ENCODE results near the gene SNAPC4.

SNAPC4 gene

DNA sequence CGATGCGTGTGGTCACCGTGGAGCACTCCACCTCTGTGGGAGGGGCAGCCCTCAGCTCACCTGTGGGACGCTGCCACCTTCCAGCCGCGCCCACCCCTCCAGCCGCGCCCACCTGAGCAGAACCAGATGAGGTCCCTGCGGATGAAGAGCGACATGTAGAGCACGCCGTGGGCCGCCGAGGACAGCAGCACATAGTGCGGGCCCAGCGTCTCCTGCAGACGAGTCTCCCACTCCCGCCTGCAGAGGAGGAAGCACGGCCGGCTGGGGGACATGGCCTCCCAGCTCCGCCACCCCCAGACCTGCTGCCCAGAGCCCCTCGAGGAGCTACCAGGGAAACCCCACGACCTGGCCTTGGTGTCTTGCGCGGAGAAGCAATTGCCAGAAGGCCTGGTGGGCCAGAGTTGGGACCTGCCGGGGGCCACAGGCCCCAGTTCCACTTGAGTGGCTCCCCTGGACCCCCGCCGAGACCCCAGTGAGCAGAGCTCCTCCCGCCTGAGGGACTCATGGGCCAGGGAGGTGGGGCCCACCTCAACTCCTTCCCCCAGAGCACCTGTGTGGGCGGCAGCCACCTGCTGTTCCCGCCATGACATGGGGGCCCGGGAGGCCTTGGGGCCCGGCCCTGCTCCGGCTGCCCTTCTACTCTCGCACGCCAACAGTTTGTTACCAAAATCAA, 33.2 kb upstream of the SNAPC4 start:
- no peak for DNase-seq (ENCODE audit: low read depth)
- TF ChIP-seq, protein P1, sequence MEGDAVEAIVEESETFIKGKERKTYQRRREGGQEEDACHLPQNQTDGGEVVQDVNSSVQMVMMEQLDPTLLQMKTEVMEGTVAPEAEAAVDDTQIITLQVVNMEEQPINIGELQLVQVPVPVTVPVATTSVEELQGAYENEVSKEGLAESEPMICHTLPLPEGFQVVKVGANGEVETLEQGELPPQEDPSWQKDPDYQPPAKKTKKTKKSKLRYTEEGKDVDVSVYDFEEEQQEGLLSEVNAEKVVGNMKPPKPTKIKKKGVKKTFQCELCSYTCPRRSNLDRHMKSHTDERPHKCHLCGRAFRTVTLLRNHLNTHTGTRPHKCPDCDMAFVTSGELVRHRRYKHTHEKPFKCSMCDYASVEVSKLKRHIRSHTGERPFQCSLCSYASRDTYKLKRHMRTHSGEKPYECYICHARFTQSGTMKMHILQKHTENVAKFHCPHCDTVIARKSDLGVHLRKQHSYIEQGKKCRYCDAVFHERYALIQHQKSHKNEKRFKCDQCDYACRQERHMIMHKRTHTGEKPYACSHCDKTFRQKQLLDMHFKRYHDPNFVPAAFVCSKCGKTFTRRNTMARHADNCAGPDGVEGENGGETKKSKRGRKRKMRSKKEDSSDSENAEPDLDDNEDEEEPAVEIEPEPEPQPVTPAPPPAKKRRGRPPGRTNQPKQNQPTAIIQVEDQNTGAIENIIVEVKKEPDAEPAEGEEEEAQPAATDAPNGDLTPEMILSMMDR (IDR thresholded peaks at IDR 0.05; ENCODE audit: control insufficient read depth, extremely low read depth, insufficient read depth) = no peak
- no peak overlapping the region for H3K4me3 ChIP-seq (ENCODE audit: low read depth, low read length)

DNA sequence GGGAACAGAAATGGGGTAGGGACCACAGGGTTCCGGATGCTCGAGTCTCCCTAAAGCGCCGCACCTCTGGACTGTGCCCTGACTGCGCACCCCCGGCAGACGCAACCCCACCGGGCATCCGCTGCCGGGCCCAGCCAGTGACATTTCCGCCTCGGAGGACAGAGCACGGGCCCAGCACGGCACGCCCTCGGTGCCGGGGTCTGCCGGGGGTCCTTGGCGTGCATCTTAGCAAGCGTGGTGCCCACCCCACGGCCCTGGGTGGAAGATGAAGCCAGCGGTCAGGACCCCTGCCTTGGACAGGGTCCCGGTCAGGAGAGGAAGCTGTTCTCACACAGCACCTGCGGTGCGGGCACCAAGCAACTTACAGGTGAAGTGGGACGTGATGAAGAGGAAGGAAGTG, 32.6 kb upstream of the SNAPC4 start:
- DNase-seq (ENCODE audit: low read depth) = no peak
- no peak overlapping the region for H3K4me3 ChIP-seq (ENCODE audit: low read depth, low read length)
- TF ChIP-seq, protein P1 (IDR thresholded peaks at IDR 0.05; ENCODE audit: control insufficient read depth, extremely low read depth, insufficient read depth) = no peak

DNA sequence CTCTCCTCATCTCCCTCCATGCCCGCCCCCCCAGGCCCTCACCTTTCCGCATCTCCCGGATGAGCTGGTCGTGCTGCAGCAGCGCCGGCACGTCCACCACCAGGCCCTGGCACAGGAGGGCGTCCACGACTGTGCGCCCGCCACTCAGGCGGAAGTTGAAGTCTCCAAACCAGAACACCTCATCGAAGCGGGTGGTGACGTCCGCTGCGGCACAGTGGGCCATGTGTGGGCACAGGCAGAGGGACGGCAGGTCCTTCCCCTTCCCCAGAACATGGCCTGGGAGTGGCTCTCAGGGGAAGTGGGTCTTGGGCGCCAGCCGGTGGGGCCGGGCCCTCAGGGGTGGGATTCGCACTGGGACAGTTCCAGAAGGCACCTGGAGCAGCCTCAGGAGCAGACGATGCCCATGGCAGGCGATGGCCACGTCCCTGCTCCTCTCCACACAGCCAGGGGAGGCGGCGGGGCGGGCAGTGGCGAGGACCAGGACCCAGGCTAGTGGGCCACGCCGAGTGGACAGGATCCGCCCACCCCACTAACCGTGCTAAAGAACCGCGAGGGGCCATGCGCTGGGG, 31.9 kb upstream of the SNAPC4 start:
- no peak overlapping the region for H3K4me3 ChIP-seq (ENCODE audit: low read depth, low read length)
- no peak for DNase-seq (ENCODE audit: low read depth)
- TF ChIP-seq, protein P1 (IDR thresholded peaks at IDR 0.05; ENCODE audit: control insufficient read depth, extremely low read depth, insufficient read depth) = no peak

DNA sequence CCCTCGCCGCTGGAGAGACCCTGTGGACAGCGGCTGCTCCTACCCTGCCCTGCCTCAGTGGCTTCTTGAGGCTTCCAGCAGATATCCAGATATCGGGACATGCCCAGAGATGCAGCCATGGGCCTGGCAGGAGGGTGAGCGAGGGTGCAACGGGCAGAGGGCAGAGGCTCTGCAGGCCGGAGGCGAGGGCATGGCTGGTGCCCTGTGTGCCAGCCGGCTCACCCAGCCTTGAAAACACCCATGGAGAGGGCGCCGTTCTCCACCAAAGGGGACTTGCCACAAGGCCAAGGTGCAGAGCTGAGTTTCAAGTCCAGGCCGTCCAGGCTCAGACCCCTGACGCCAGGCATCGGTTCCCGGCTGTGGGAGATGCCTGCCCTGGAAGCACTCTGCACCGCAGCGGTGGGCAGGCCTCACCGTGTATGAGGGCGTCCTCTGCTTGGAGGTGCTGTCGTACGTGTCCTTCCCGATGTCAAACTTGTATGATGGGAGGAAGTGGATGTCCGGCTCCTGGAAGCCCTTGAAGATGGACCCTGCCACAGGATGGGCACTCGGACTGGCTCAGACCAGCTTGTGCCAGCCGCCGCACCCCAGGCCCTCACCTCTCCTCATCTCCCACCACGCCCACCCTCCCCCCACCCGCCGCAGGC, 30.7 kb upstream of the SNAPC4 start:
- TF ChIP-seq, protein P1 (IDR thresholded peaks at IDR 0.05; ENCODE audit: control insufficient read depth, extremely low read depth, insufficient read depth) = no peak
- H3K4me3 ChIP-seq (ENCODE audit: low read depth, low read length) = no peak overlapping the region

DNA sequence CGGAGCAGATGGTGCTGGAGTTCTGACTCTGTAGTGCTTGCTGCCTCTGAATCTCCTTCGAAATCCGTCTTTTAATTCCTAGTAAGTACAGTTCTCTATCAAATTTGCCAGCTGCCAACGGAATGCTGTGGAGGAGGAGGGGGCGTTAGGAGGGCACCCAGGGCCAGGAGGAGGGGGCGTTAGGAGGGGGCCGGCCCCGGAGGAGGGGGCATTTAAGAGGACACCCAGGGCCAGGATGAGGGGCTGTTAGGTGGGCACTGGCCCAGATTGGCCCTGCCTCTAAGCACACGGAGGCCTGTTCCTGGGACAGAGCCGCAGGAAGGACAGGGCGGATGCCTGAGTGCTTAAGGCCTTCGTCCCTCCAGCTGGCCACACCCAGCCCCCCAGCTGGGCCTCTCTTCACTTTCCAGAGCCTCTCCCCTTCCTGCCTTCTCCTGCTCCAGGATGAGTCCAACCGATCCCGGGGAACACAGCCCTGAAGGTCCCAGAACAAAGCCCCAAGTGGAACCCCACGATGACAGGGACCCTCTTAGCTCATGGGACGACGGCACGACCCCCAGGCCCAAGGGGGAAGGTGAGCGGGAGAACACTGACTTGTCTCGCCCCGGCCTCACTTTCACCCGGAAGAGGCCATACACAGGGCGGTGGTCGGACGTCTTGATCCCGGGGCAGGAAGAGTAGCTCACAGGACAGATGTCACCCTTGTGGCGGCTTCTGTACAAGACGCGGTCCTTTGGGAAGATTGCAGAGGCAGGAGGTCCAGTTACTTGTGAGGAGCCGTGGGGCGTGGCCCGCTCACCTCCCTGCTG, 29.9 kb upstream of the SNAPC4 start:
- TF ChIP-seq, protein P1 (IDR thresholded peaks at IDR 0.05; ENCODE audit: control insufficient read depth, extremely low read depth, insufficient read depth) = no peak
- no peak for DNase-seq (ENCODE audit: low read depth)

More for the DNA sequence above, 30.7 kb upstream of the SNAPC4 start:
- no peak for DNase-seq (ENCODE audit: low read depth)

DNA sequence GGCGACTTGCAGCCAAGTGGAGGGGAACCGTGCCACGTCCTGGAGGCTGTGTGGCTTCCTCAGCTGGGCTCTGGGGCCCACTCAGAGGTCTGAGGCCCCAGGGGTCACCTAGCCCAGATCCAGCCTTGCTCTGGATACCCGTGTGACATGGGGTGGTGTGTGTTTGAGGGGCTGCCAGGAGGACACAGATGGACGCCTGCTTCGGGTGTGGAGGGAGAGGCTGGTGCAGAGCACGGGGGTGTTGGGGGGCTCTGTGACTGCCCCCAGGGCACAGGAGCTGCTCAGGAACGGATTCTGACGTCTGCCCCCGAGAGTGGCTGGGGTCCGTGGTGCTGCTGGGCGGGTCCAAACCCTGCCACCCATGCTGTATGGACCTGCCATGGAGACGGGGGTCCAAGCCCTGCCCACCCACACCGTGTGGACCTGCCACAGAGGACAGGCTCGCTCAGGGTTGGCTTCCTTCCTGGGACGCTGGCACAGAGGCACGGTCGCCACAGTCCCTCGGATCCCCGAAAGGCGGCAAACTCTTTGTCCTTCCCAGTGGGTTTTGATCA, 29.2 kb upstream of the SNAPC4 start:
- no peak overlapping the region for H3K4me3 ChIP-seq (ENCODE audit: low read depth, low read length)
- no peak for DNase-seq (ENCODE audit: low read depth)
- TF ChIP-seq, protein P1 (IDR thresholded peaks at IDR 0.05; ENCODE audit: control insufficient read depth, extremely low read depth, insufficient read depth) = no peak

More for the DNA sequence above, 29.9 kb upstream of the SNAPC4 start:
- H3K4me3 ChIP-seq (ENCODE audit: low read depth, low read length) = no peak overlapping the region

All from LNCaP clone FGC (cell line).